NT2/D1 (cell line): Measurements from ENCODE around the gene GRIK1.

Experiments used
- SUZ12 ChIP-seq: IDR thresholded peaks from 2 replicates; pipeline ENCODE4 v1.6.1; 2011; ENCODE audit not compliant: insufficient read length, insufficient read depth; ENCODE audit errors: extremely low read depth
- YY1 ChIP-seq: IDR thresholded peaks from 2 replicates; pipeline ENCODE4 v1.6.1; 2011; ENCODE audit not compliant: insufficient read length, insufficient read depth
- ZNF274 ChIP-seq: IDR thresholded peaks from 2 replicates; pipeline ENCODE4 v1.6.1; 2011; ENCODE audit warnings: mild to moderate bottlenecking, low read depth, low read length

- TF ChIP-seq YY1 (no peak), ZNF274 (no peak), SUZ12 (no peak)
These were observed 82.6 kb downstream of the GRIK1 start for GRCh38 chr21:29857150-29857549.
